GM21447 (cell line): Measurements from ENCODE around the gene TBC1D10A.

Source experiments
- ATAC-seq: cut with Tn5 transposase; IDR thresholded peaks from one replicate; pipeline ENCODE4 v1.9.1; 2021; ENCODE audit not compliant: unreplicated experiment

TBC1D10A gene

DNA sequence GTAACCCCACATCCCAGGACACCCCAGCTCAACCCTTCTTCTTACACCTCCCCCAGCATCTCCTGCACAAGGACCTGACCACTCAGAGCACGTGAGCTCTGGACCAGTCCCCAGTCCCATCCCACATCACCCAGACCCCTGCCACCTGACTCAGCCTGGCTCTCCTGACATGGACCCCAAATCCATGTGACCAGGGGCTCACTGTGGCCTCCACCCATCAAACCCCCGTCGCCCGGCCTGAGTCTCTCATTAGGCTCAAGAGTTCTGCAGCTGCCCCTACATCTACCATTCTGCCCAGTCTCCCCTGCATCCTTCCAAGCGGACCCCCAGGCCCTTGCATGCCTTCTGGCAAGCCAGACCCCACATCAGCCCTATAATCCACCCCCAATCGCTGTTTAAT, 78.3 kb downstream of the TBC1D10A start:
- ATAC-seq = no peak

GRCh38 chr22:30247974-30248373, 78.8 kb downstream of the TBC1D10A start:
- no peak for ATAC-seq

GRCh38 chr22:30247561-30247960, 79.2 kb downstream of the TBC1D10A start:
- ATAC-seq = no peak

GRCh38 chr22:30246814-30247376, 79.8 kb downstream of the TBC1D10A start:
- no peak for ATAC-seq

- no peak for ATAC-seq
Observed at GRCh38 chr22:30245985-30246813, 80.5 kb downstream of the TBC1D10A start, which contains the start of gene LIF. Gene LIF, minus strand, starts transcription at chr22:30246759. Its CDS starts 64 bp downstream, at chr22:30246695.

DNA sequence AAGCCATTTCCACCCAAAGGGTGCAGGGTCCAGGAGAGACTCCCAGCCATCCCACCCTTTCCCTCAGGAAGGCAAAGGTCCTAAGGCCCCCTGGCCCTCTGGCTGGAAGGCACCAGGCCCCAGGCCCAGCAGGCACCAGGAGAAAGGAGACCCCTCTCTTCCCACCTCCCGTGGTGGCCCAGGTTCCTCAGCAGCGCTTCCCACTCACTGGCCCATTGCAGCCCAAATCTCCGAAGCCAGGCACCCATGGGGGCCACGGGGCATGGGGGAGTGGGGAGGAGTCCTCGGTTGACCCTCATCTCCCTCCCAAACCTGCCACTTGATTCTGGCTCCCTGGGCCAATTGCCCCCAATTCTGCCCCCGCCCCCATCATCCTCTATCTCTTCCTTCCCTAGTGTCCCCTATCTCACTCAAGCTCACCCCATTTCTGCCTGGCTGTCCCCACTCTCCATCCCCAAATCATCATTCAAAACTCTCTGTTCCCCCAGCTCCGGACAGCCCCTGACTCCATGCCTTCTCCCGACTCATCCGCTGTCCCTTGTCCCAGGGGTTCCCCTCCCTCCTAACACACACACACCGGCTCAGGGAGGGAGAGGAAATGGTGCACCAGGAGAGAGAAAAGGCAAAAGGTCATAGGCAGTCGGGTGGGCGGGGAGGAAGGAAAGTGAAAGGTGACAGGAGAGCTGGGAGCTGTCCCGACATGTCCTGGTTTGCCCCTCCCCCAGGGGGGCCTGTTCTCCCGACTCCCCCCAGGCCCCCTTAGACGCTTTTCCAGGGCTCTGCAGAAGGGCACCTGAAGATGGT, 81.4 kb downstream of the TBC1D10A start:
- no peak for ATAC-seq

GRCh38 chr22:30244641-30245040, 82.1 kb downstream of the TBC1D10A start:
- no peak for ATAC-seq

GRCh38 chr22:30244066-30244465, 82.7 kb downstream of the TBC1D10A start:
- ATAC-seq = no peak

- no peak for ATAC-seq
Observed at GRCh38 chr22:30243661-30244060, 83.1 kb downstream of the TBC1D10A start.
